Ascending aorta (tissue), 2 donors: ENCODE measurements around the gene ALPL. TPM values are rescaled to one million over a fixed set of nuclear protein-coding genes. Genes with fewer than 3 reads are reported as not detected.
A peak's percentile ranks its signal among the peaks of the same experiment; 100 is the strongest.

Experiments used
- DNase-seq, 2 donors: peaks; one replicate each; pipeline ENCODE4 v3.0.0-alpha.2; 2019; ENCODE audit warnings: low spot score in 2 of 2
- H3K27ac ChIP-seq, 2 donors: fragments of 200-600 bp; sonication (generic); one replicate each; pipeline ENCODE4 v1.5.1; 2016 to 2017; ENCODE audit warnings: mild to moderate bottlenecking in 1 of 2
- H3K27me3 ChIP-seq: fragments of 200-600 bp; sonication (generic); one replicate; pipeline ENCODE4 v1.5.1; 2017
- H3K36me3 ChIP-seq, 2 donors: fragments of 200-600 bp; sonication (generic); one replicate each; pipeline ENCODE4 v1.5.1; 2016
- H3K4me1 ChIP-seq, 2 donors: fragments of 200-600 bp; sonication (generic); one replicate each; pipeline ENCODE4 v1.5.1; 2016 to 2017; ENCODE audit warnings: mild to moderate bottlenecking in 1 of 2
- H3K4me3 ChIP-seq, 2 donors: fragments of 200-600 bp; sonication (generic); one replicate each; pipeline ENCODE4 v1.5.1; 2016 to 2017; ENCODE audit warnings: mild to moderate bottlenecking in 1 of 2
- H3K9me3 ChIP-seq, 2 donors: fragments of 200-600 bp; sonication (generic); one replicate each; pipeline ENCODE4 v1.5.1; 2016
- CTCF ChIP-seq, 3 experiments: fragments of 200-600 bp in 2 of 3; fragments of 450-650 bp in 1 of 3; sonication (generic) in 2 of 3; IDR thresholded peaks; one replicate each; pipeline ENCODE4 v1.5.1; 2016 to 2019; ENCODE audit warnings: antibody characterized with exemption in 3 of 3, mild to moderate bottlenecking in 1 of 3, moderate library complexity in 1 of 3
- intact Hi-C: fragments of 100-400 bp; cut with DNase I; formaldehyde crosslinking; loops from one replicate; pipeline ENCODE4 v1.15.1; 2023
- total RNA-seq: library from RNA; depleted of rRNA; stranded (reverse); fragments of >200 nt; gene quantifications from one replicate; pipeline ENCODE4 v1.1.0, GENCODE V29; 2016

ALPL gene
- total RNA-seq, 1 donor from 2014 or later = 35.3 TPM

- Histone ChIP-seq H3K36me3 (no peaks in the 10 kb centered on the region), H3K4me3 (no peak overlapping the region), H3K4me1 (no peaks in the 10 kb centered on the region), H3K27ac (no peak overlapping the region), H3K27me3 (no peaks in the 10 kb centered on the region), H3K9me3 (no peaks in the 10 kb centered on the region)
- no peak for TF ChIP-seq CTCF (IDR thresholded peaks at IDR 0.05)
- intact Hi-C loops = no loop called here
- DNase-seq = no peak
Observed at GRCh38 chr1:21590934-21591333, 81.7 kb downstream of the ALPL start.

- H3K9me3 ChIP-seq = no peaks in the 10 kb centered on the region
- no peak overlapping the region for H3K27ac ChIP-seq
- H3K27me3 ChIP-seq = no peaks in the 10 kb centered on the region
- H3K4me1 ChIP-seq = no peaks in the 10 kb centered on the region
- TF ChIP-seq CTCF (IDR thresholded peaks at IDR 0.05) = no peak
- no peak for DNase-seq
- no peaks in the 10 kb centered on the region for H3K36me3 ChIP-seq
- intact Hi-C loops = no loop called here
- H3K4me3 ChIP-seq = no peak overlapping the region
Observed at GRCh38 chr1:21592086-21592865, 83.1 kb downstream of the ALPL start.

GRCh38 chr1:21593231-21593630, 84.0 kb downstream of the ALPL start:
- no peak for DNase-seq
- no peaks in the 10 kb centered on the region for H3K9me3 ChIP-seq
- H3K4me3 ChIP-seq = no peak overlapping the region
- no peaks in the 10 kb centered on the region for H3K36me3 ChIP-seq
- no peaks in the 10 kb centered on the region for H3K4me1 ChIP-seq
- H3K27me3 ChIP-seq = no peaks in the 10 kb centered on the region
- H3K27ac ChIP-seq = no peak overlapping the region
- no peak for TF ChIP-seq CTCF (IDR thresholded peaks at IDR 0.05)
- intact Hi-C loops = no loop called here

GRCh38 chr1:21594501-21594900, 85.3 kb downstream of the ALPL start:
- Histone ChIP-seq H3K9me3 (no peaks in the 10 kb centered on the region), H3K4me3 (no peak overlapping the region), H3K36me3 (no peaks in the 10 kb centered on the region), H3K27me3 (no peaks in the 10 kb centered on the region), H3K27ac (no peak overlapping the region), H3K4me1 (no peaks in the 10 kb centered on the region)
- TF ChIP-seq CTCF (IDR thresholded peaks at IDR 0.05) = no peak
- no peak for DNase-seq
- intact Hi-C loops = no loop called here

- DNase-seq = no peak
- intact Hi-C loops = no loop called here
Observed at GRCh38 chr1:21594935-21595897, 86.0 kb downstream of the ALPL start.

More at GRCh38 chr1:21594935-21595897, 86.0 kb downstream of the ALPL start:
- TF ChIP-seq CTCF (IDR thresholded peaks at IDR 0.05) = peak; percentile 15 to 51 (median 37)
- H3K4me1 ChIP-seq = no peaks in the 10 kb centered on the region
- H3K27me3 ChIP-seq = no peaks in the 10 kb centered on the region
- no peaks in the 10 kb centered on the region for H3K36me3 ChIP-seq
- no peaks in the 10 kb centered on the region for H3K9me3 ChIP-seq
- no peak overlapping the region for H3K27ac ChIP-seq
- no peak overlapping the region for H3K4me3 ChIP-seq
